ENCODE measurements around the gene TMEM239.

GRCh38 chr20:2814587-2815051 is 1.5 kb upstream of the TMEM239 start, which contains the start of gene C20orf141:
- no peak; the same call in 1 of the 2 replicates for TF ChIP-seq POLR2AphosphoS5 (IDR thresholded peaks at IDR 0.05; ENCODE audit: low read depth, low read length)
- no peak for TF ChIP-seq TAF1 (IDR thresholded peaks at IDR 0.05; ENCODE audit: borderline replicate concordance, insufficient read depth, low read length)

Data from PFSK-1 (cell line).